Right lobe of liver (tissue), 4 donors: ENCODE data around the gene RIBC1.

ENCODE experiments used
- POLR2A ChIP-seq: fragments of 450-650 bp; IDR thresholded peaks from one replicate; pipeline ENCODE4 v1.6.1; 2017; ENCODE audit warnings: antibody characterized with exemption, mild to moderate bottlenecking
- TF ChIP-seq, protein P1 (sequence below), 4 donors: fragments of 200-600 bp in 3 of 4; fragments of 450-650 bp in 1 of 4; IDR thresholded peaks; one replicate each; pipeline versions ENCODE4 v1.5.1 to v1.8.0; 2016 to 2022; ENCODE audit warnings: antibody characterized with exemption in 4 of 4, mild to moderate bottlenecking in 2 of 4
- donor health status: DM: no; HTN: no; CAD: no.
- donor health status: DM: no; HTN: no; CAD: no.
- donor health status: DM: no; HTN: yes; CAD: no.

DNA sequence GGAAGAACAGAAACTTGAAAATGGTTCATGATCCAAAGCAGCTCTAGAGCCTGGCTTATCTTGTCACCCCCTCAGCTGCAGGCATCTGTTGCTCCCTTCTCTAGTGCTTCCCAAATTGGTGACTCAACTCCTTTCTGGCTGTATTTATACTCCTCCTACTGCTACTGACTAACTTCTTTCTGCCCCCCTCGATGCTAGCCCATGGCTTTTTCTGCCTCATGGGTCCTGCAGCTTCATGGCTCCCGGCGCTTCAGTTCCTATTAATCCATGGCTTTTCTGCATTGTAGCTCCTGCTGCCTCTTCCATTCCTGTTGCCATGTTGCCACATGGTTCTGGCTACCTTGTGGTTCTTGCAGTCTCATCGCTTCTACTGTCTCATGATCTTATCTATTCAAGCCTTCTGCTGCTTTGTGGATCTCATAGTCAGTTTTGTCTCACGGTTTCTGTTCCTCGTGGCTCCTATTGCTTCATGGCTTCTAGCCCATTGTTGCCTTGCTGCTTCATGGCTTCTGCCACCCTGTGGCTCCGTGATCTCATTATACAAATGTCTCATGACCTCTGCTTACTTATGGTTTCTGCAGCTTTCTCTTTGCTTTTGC is 48.4 kb upstream of the RIBC1 start:
- TF ChIP-seq, protein P1, sequence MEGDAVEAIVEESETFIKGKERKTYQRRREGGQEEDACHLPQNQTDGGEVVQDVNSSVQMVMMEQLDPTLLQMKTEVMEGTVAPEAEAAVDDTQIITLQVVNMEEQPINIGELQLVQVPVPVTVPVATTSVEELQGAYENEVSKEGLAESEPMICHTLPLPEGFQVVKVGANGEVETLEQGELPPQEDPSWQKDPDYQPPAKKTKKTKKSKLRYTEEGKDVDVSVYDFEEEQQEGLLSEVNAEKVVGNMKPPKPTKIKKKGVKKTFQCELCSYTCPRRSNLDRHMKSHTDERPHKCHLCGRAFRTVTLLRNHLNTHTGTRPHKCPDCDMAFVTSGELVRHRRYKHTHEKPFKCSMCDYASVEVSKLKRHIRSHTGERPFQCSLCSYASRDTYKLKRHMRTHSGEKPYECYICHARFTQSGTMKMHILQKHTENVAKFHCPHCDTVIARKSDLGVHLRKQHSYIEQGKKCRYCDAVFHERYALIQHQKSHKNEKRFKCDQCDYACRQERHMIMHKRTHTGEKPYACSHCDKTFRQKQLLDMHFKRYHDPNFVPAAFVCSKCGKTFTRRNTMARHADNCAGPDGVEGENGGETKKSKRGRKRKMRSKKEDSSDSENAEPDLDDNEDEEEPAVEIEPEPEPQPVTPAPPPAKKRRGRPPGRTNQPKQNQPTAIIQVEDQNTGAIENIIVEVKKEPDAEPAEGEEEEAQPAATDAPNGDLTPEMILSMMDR (IDR thresholded peaks at IDR 0.05), result no peak
- no peak for TF ChIP-seq POLR2A
